SH-SY5Y (cell line): ENCODE measurements around the gene GRIN2A.

Experiments
- GATA2 ChIP-seq: IDR thresholded peaks from 2 replicates; pipeline ENCODE4 v1.6.1; 2011; ENCODE audit warnings: mild to moderate bottlenecking, low read depth, low read length
- GATA3 ChIP-seq: IDR thresholded peaks from 2 replicates; pipeline ENCODE4 v1.6.1; 2011; ENCODE audit warnings: low read depth, mild to moderate bottlenecking, low read length, moderate library complexity

- TF ChIP-seq GATA2 (no peak), GATA3 (no peak)
Measured at GRCh38 chr16:10040136-10041080, 141.8 kb downstream of the GRIN2A start.
